Measurements from ENCODE around the gene KBTBD12.

Gene KBTBD12

DNA sequence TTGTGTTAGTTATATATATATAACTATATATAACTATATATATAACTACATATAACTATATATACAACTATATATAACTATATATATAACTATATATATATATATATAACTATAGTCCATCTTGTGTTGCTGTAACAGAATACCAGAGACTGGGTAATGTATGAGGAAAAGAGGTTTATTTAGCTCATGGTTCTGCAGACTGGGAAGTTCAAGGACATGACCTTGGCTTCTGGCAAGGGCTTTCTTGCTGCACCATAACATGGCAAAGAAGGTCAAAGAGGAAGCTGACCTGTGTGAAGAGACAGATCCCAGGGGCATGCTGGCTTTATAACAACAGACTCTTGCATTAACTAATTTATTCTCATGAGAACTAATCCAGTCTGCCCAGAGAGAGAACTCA, 27.6 kb downstream of the KBTBD12 start:
- DNase-seq (ENCODE audit: low read depth), result no peak
- in situ Hi-C loops (cut with HindIII; ENCODE audit: low sequenced_read_pairs), result no loop called here
- H3K4me3 ChIP-seq (ENCODE audit: low read depth, low read length), result no peak overlapping the region
- TF ChIP-seq CTCF (IDR thresholded peaks at IDR 0.05; ENCODE audit: low read depth, low read length, missing control alignments), result no peak

- TF ChIP-seq CTCF (IDR thresholded peaks at IDR 0.05; ENCODE audit: low read depth, low read length, missing control alignments), result no peak
- in situ Hi-C loops (cut with HindIII; ENCODE audit: low sequenced_read_pairs), result no loop called here
- no peak for DNase-seq (ENCODE audit: low read depth)
- H3K4me3 ChIP-seq (ENCODE audit: low read depth, low read length), result no peak overlapping the region
Measured at GRCh38 chr3:127948211-127948610, 33.2 kb downstream of the KBTBD12 start.

DNA sequence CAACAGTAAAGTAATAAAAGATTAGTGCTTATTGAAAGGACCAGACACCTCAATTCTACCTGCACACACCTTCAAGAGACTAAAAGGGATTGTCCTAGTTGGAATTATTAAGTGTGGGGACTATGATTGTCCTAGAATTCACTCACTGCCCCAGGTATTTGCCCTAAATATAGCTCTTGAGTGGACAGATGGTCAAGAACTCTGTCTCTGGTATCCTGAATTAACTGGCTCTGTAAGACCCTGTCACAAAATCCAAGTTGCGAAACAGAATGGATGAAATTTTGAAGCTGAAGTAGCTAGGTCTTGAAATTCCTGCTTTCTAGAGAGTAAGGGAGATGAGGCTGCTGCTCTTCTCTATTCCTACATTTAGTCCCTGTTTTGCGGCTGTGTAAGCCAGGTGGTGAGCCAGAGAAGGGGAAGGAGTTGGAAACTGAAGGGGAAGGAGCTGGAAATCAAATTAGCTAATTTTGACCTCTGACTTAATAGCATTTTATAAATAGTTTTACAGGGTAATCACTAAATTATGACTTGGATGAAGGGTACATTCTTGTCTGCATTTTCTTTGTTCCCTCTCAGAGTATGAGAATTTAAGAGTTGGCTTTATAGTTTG, 34.5 kb downstream of the KBTBD12 start:
- in situ Hi-C loops (cut with HindIII; ENCODE audit: low sequenced_read_pairs), result no loop called here
- no peak for DNase-seq (ENCODE audit: low read depth)
- no peak for TF ChIP-seq CTCF (IDR thresholded peaks at IDR 0.05; ENCODE audit: low read depth, low read length, missing control alignments)

DNA sequence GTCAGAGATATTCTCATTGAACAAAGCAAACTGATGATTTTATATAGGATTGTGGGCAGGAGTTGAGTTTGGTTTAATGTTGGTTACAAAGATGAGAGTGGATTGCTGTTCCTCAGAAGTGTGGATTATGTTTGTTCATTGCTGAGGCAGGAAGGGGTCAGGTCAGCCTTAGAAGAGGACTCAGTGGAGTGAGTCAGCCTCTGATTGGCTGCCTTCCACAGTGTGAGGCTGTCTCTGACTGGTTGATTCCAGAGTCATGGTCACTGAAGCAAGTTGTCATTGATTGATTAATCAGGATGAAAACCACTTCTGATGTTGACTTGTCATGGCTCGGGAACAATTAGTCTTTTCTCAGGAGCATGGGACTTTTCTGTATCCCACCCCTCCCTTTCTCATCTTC, 36.2 kb downstream of the KBTBD12 start:
- peak; percentile 22 for DNase-seq (ENCODE audit: low read depth)
- H3K4me3 ChIP-seq (ENCODE audit: low read depth, low read length), result no peak overlapping the region
- in situ Hi-C loops (cut with HindIII; ENCODE audit: low sequenced_read_pairs), result no loop called here
- no peak for TF ChIP-seq CTCF (IDR thresholded peaks at IDR 0.05; ENCODE audit: low read depth, low read length, missing control alignments)

More for the DNA sequence above, 34.5 kb downstream of the KBTBD12 start:
- no peak overlapping the region for H3K4me3 ChIP-seq (ENCODE audit: low read depth, low read length)

- in situ Hi-C loops (cut with HindIII; ENCODE audit: low sequenced_read_pairs), result no loop called here
- TF ChIP-seq CTCF (IDR thresholded peaks at IDR 0.05; ENCODE audit: low read depth, low read length, missing control alignments), result no peak
- no peak overlapping the region for H3K4me3 ChIP-seq (ENCODE audit: low read depth, low read length)
- peak; percentile 13 for DNase-seq (ENCODE audit: low read depth)
Measured at GRCh38 chr3:127953091-127954035, 38.3 kb downstream of the KBTBD12 start.

- H3K4me3 ChIP-seq (ENCODE audit: low read depth, low read length), result no peak overlapping the region
- no peak for DNase-seq (ENCODE audit: low read depth)
- in situ Hi-C loops (cut with HindIII; ENCODE audit: low sequenced_read_pairs), result loop anchor here (5.0 kb wide), 2 partner anchors 48 to 93 kb away; no protein-coding TSS in a partner anchor
- no peak for TF ChIP-seq CTCF (IDR thresholded peaks at IDR 0.05; ENCODE audit: low read depth, low read length, missing control alignments)
Measured at GRCh38 chr3:127954640-127955039, 39.6 kb downstream of the KBTBD12 start.

Measured in astrocyte of the cerebellum (primary cell).